DND-41 (cell line): ENCODE measurements around the gene EXOC3L1.
A peak's percentile ranks its signal among the peaks of the same experiment; 100 is the strongest.

Experiments used
- ATAC-seq: fragments of 200-7000 bp; cut with Tn5 transposase; 3 replicates; pipeline ENCODE4 v1.9.1; 2021; ENCODE audit warnings: low read depth; ENCODE audit not compliant: insufficient read depth
- DNase-seq: peaks from one replicate; pipeline ENCODE4 v3.0.0-alpha.2; 2020
- H2AFZ ChIP-seq: 2 replicates; pipeline ENCODE4 v1.6.0; 2012; ENCODE audit warnings: low read depth, low read length
- H3K27ac ChIP-seq: 2 replicates; pipeline ENCODE4 v1.5.1; 2012; ENCODE audit warnings: low read length, inconsistent platforms
- H3K27me3 ChIP-seq: fragments of 200-600 bp; sonication (generic); 2 replicates; pipeline ENCODE4 v1.6.0; 2012; ENCODE audit warnings: low read length, mild to moderate bottlenecking, inconsistent platforms; ENCODE audit not compliant: insufficient read depth, poor library complexity
- H3K36me3 ChIP-seq: 2 replicates; pipeline ENCODE4 v1.5.1; 2012; ENCODE audit warnings: low read length, inconsistent platforms; ENCODE audit not compliant: insufficient read depth
- H3K4me1 ChIP-seq: 2 replicates; pipeline ENCODE4 v1.5.1; 2012; ENCODE audit warnings: mild to moderate bottlenecking, low read length; ENCODE audit not compliant: insufficient read depth
- H3K4me2 ChIP-seq: 2 replicates; pipeline ENCODE4 v1.6.0; 2012; ENCODE audit warnings: mild to moderate bottlenecking, moderate library complexity, low read length, inconsistent platforms; ENCODE audit not compliant: insufficient read depth
- H3K4me3 ChIP-seq, 2 experiments: fragments of 200-600 bp in 1 of 2; shearing (Covaris generic) in 1 of 2; 2 replicates each; pipeline ENCODE4 v1.5.1; 2012 to 2016; ENCODE audit warnings: inconsistent platforms in 2 of 2, low read length in 2 of 2, mild to moderate bottlenecking in 2 of 2, low read depth in 1 of 2, moderate library complexity in 1 of 2
- H3K79me2 ChIP-seq: 2 replicates; pipeline ENCODE4 v1.6.0; 2012; ENCODE audit warnings: low read length, inconsistent platforms; ENCODE audit not compliant: insufficient read depth
- H3K9ac ChIP-seq: 2 replicates; pipeline ENCODE4 v1.6.0; 2012; ENCODE audit warnings: low read depth, mild to moderate bottlenecking, inconsistent platforms, low read length, moderate library complexity
- H3K9me3 ChIP-seq: 2 replicates; pipeline ENCODE4 v1.5.1; 2012; ENCODE audit warnings: low read length, moderate library complexity, mild to moderate bottlenecking, inconsistent platforms; ENCODE audit not compliant: insufficient read depth, severe bottlenecking
- H4K20me1 ChIP-seq: 2 replicates; pipeline ENCODE4 v1.6.0; 2012; ENCODE audit warnings: low read length; ENCODE audit not compliant: insufficient read depth
- EZH2 ChIP-seq: IDR thresholded peaks from 3 replicates; pipeline ENCODE4 v1.6.1; 2012; ENCODE audit warnings: borderline replicate concordance, low read depth, mild to moderate bottlenecking, moderate library complexity, low read length, inconsistent platforms; ENCODE audit not compliant: severe bottlenecking
- TF ChIP-seq, protein P1 (sequence below): IDR thresholded peaks from 2 replicates; pipeline ENCODE4 v1.5.1; 2012; ENCODE audit warnings: borderline replicate concordance, low read length, moderate library complexity, mild to moderate bottlenecking; ENCODE audit not compliant: poor library complexity, severe bottlenecking; ENCODE audit errors: extremely low read depth

EXOC3L1 gene

DNA sequence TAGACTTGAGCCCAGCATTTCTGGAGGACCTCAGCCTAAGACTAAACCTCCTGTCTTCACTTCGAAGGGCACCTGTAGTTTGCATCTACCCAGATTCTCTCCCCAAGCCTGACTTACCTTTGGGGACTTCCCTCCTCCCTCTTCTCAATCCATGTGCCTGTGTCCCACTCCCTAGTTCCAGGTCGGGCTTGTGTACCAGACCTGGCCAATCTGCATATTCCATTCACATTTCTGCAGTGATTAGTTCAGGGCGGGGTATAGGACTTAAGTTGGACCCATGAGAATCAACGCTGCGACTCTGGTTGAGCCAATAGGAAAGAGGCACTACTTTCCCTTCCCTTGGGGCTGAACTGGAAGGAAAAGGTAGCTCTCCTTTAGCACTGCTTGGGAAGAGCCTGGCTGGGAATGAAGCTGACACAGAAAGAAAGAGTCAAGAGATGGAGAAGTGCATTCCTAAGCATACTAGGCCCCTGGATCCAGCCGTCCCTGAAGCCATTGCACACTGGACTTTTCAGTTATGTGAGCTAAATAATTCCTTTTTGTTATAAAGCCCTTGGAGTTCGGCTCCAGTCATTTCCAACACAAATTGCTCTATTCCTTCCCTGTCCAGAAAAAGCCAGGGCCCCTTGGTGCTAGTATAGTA lies 32.7 kb downstream of the EXOC3L1 start:
- ATAC-seq: no peak
- TF ChIP-seq, protein P1, sequence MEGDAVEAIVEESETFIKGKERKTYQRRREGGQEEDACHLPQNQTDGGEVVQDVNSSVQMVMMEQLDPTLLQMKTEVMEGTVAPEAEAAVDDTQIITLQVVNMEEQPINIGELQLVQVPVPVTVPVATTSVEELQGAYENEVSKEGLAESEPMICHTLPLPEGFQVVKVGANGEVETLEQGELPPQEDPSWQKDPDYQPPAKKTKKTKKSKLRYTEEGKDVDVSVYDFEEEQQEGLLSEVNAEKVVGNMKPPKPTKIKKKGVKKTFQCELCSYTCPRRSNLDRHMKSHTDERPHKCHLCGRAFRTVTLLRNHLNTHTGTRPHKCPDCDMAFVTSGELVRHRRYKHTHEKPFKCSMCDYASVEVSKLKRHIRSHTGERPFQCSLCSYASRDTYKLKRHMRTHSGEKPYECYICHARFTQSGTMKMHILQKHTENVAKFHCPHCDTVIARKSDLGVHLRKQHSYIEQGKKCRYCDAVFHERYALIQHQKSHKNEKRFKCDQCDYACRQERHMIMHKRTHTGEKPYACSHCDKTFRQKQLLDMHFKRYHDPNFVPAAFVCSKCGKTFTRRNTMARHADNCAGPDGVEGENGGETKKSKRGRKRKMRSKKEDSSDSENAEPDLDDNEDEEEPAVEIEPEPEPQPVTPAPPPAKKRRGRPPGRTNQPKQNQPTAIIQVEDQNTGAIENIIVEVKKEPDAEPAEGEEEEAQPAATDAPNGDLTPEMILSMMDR: no peak
- TF ChIP-seq EZH2: no peak
- no peak for DNase-seq
- H3K4me2 ChIP-seq: no peak overlapping the region
- peaks cover 6% of the 10 kb centered on the region; the same call in 1 of the 2 replicates for H3K79me2 ChIP-seq
- H3K9ac ChIP-seq: no peak overlapping the region
- no peak overlapping the region for H3K4me3 ChIP-seq
- H4K20me1 ChIP-seq: peaks cover 29% of the 10 kb centered on the region
- peaks cover 4% of the 10 kb centered on the region; the same call in 1 of the 2 replicates for H3K36me3 ChIP-seq
- no peak overlapping the region for H2AFZ ChIP-seq
- no peak overlapping the region for H3K27ac ChIP-seq
- H3K4me1 ChIP-seq: peaks cover 52% of the 10 kb centered on the region
- H3K9me3 ChIP-seq: no peaks in the 10 kb centered on the region
- no peaks in the 10 kb centered on the region for H3K27me3 ChIP-seq

DNA sequence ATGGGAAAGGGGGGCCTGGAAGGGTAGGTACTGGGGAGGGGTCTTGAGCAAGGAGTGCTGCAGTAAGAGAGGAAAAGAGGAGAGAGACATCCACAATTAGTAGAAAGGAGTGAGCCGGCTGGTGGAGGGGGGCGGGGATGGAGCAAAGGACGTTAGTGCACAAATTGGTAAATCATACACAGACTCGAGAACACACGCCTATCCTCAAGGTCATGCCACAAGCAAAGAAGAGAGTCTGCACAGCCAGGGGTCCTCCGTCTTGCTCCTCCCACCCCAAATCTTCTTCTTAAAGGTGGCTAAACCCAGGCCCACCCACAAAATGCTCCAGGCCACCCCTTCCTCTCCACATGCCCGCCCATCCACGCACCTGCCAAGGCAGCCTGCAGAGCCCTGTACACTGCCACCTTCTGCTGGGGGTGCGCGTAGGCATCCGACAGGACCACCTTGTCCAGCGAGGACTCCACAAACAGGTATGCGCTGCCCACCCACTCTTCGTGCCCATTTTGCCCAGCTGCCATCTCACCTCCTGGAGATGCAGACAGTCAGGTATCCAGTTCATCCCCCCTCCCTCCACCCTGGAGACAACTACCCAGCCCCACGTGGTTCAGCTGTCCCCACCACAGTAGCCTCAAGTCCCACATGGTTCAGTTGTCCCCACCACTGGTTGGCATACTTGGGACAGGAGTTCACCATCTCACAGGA lies 33.6 kb downstream of the EXOC3L1 start:
- H3K27ac ChIP-seq: no peak overlapping the region
- H3K9me3 ChIP-seq: no peaks in the 10 kb centered on the region
- H2AFZ ChIP-seq: no peak overlapping the region
- H3K4me3 ChIP-seq: no peak overlapping the region
- DNase-seq: no peak
- peaks cover 4% of the 10 kb centered on the region; the same call in 1 of the 2 replicates for H3K36me3 ChIP-seq
- H3K9ac ChIP-seq: no peak overlapping the region
- no peak for ATAC-seq
- no peaks in the 10 kb centered on the region for H3K27me3 ChIP-seq
- peaks cover 44% of the 10 kb centered on the region for H3K4me1 ChIP-seq
- TF ChIP-seq, protein P1: peak; percentile 30
- TF ChIP-seq EZH2: no peak
- H4K20me1 ChIP-seq: peaks cover 33% of the 10 kb centered on the region
- peaks cover under 1% of the 10 kb centered on the region; the same call in 1 of the 2 replicates for H3K79me2 ChIP-seq
- H3K4me2 ChIP-seq: no peak overlapping the region

DNA sequence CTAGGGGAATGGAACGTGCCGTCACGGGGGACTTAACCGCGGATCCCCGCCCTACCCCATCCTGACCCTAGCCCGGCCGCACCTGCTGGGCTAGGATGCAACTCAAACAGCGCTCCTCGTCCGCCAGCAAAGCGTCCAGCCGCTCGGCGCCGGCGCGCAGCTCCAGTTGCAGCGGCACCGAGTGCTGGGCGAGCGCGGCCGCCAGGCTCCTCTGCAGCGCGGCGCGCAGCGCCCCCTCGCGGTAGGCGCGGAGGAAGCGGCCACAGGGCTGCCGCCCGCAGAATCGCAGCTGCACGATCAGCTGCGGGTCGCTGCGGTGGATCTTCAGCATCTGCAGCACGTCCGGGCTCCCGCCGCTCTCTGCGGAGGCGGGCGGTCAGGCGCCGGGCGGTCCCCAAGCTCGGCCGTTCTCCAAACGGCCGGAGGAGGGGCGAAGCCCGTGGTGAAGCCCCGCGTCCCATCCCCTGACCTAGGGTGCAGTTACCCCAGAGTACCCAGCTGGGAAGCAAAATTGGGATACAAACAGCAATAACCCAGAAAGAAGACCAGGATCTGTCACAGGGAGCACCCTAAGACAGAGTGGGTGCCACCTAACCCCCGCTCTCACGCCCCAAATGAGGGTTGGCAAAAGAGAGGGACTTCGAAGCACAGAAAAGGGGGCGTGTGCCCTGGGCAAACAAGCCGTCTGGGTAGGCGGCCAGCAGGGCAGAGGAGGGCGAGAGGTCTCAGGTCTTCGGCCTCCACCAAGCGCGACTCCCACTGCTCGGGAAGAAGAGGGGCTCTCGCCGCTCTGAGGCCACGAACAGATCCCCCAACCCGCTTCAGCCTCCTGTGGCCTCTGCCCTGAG lies 34.4 kb downstream of the EXOC3L1 start:
- H3K79me2 ChIP-seq: no peaks in the 10 kb centered on the region
- peak; percentile 76 for DNase-seq
- peak overlapping the region in 1 of 2 experiments; percentile 38; a peak in 1 of 4 replicates for H3K4me3 ChIP-seq
- peaks cover 36% of the 10 kb centered on the region for H3K4me1 ChIP-seq
- H3K9me3 ChIP-seq: no peaks in the 10 kb centered on the region
- no peak for TF ChIP-seq EZH2
- TF ChIP-seq, protein P1: peak; percentile 94
- no peaks in the 10 kb centered on the region for H3K27me3 ChIP-seq
- peaks cover 35% of the 10 kb centered on the region for H4K20me1 ChIP-seq
- H2AFZ ChIP-seq: no peak overlapping the region
- peak overlapping the region; percentile 62 for H3K4me2 ChIP-seq
- H3K9ac ChIP-seq: no peak overlapping the region
- ATAC-seq: peak; percentile 70
- peaks cover 4% of the 10 kb centered on the region; the same call in 1 of the 2 replicates for H3K36me3 ChIP-seq
- H3K27ac ChIP-seq: no peak overlapping the region
